GM18498 (cell line): ENCODE results near the gene CNTN6.
A peak's percentile ranks its signal among the peaks of the same experiment; 100 is the strongest.
"Not testable (repeated sequence)": the region's sequence is repeated elsewhere in the genome, so short reads cannot be mapped to it uniquely, and the experiment has no call there.

Experiments
- ATAC-seq: cut with Tn5 transposase; IDR thresholded peaks from one replicate; pipeline ENCODE4 v1.9.1; 2021; ENCODE audit warnings: mild to moderate bottlenecking, moderate library complexity; ENCODE audit not compliant: unreplicated experiment

The CNTN6 gene

GRCh38 chr3:1272546-1273265, 179.9 kb downstream of the CNTN6 start:
- no peak for ATAC-seq

- ATAC-seq: no peak
Measured at GRCh38 chr3:1275495-1275894, 182.7 kb downstream of the CNTN6 start.

GRCh38 chr3:1287815-1288214, 195.0 kb downstream of the CNTN6 start:
- no peak for ATAC-seq

- no peak for ATAC-seq
Measured at GRCh38 chr3:1288805-1289494, 196.1 kb downstream of the CNTN6 start.

- ATAC-seq: no peak
Measured at GRCh38 chr3:1292571-1293071, 199.8 kb downstream of the CNTN6 start.

- ATAC-seq: no peak
Measured at GRCh38 chr3:1294586-1294985, 201.8 kb downstream of the CNTN6 start.

GRCh38 chr3:1318296-1319005, 225.6 kb downstream of the CNTN6 start:
- no peak for ATAC-seq

GRCh38 chr3:1326546-1326945, 233.7 kb downstream of the CNTN6 start:
- ATAC-seq: no peak

- no peak for ATAC-seq
Measured at GRCh38 chr3:1330107-1330506, 237.3 kb downstream of the CNTN6 start.

GRCh38 chr3:1346386-1346785, 253.6 kb downstream of the CNTN6 start:
- no peak for ATAC-seq

- no peak for ATAC-seq
Measured at GRCh38 chr3:1348547-1348946, 255.7 kb downstream of the CNTN6 start.

GRCh38 chr3:1350885-1351284, 258.1 kb downstream of the CNTN6 start:
- ATAC-seq: no peak

GRCh38 chr3:1355691-1356090, 262.9 kb downstream of the CNTN6 start:
- no peak for ATAC-seq

GRCh38 chr3:1356101-1356500, 263.3 kb downstream of the CNTN6 start:
- no peak for ATAC-seq

- no peak for ATAC-seq
Measured at GRCh38 chr3:1365528-1365927, 272.7 kb downstream of the CNTN6 start.

GRCh38 chr3:1374471-1374870, 281.6 kb downstream of the CNTN6 start:
- no peak for ATAC-seq

- no peak for ATAC-seq
Measured at GRCh38 chr3:1375145-1375544, 282.3 kb downstream of the CNTN6 start.

GRCh38 chr3:1380926-1381646, 288.3 kb downstream of the CNTN6 start:
- peak; percentile 83 for ATAC-seq

GRCh38 chr3:1381647-1382036, 288.8 kb downstream of the CNTN6 start:
- ATAC-seq: peak; percentile 48

GRCh38 chr3:1387396-1387905, 294.6 kb downstream of the CNTN6 start:
- not testable (repeated sequence) for ATAC-seq

GRCh38 chr3:1394188-1394587, 301.4 kb downstream of the CNTN6 start:
- ATAC-seq: no peak
